Measurements from ENCODE around the gene ENKUR.

ENKUR gene, protein sequence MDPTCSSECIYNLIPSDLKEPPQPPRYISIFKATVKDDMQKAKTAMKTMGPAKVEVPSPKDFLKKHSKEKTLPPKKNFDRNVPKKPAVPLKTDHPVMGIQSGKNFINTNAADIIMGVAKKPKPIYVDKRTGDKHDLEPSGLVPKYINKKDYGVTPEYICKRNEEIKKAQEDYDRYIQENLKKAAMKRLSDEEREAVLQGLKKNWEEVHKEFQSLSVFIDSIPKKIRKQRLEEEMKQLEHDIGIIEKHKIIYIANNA

GRCh38 chr10:25015828-25016375 lies at the start of gene ENKUR:
Gene ENKUR (minus strand): TSS chr10:25016158. CDS start chr10:25015936, 222 bp downstream.
- DNase-seq (ENCODE audit: low spot score), result peak; percentile 91

DNA sequence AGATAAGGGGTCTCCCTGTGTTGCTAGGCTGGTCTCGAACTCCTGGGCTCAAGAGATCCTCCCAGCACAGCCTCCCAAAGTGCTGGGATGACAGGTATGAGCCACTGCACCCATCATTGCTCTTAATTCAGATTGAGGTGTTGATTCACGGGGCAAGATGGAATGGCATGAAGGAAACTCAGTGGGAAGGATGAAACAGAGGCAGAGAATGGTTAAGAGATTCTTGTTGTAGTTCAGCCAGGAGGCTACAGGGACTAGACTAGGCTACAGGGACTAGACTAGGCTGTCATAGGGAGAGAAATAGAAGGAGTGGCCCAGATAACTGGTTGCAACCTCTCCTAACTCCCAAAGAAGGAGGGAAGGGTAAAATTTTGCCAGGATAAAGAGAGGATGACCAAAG lies 48.4 kb upstream of the ENKUR start:
- no peak for DNase-seq (ENCODE audit: low spot score)

DNA sequence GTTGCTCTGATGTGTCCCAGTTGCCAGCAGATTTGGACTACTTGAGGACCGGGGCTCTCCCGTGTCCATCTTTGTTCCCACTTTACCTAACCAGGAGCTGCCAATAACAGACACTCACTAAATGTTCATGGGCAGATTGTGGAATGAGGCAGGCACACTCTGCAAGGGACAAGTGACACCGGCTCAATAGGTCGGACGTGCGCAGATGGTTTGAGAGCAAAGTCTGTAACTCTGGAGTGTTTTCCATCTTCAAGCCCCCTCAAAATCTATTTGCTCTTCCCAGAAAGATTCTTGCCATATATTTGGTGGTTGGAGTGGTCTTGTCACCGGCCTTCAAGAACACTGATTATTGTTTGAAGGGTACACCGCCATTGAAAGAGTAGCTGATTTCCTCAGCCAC lies 47.7 kb upstream of the ENKUR start:
- no peak for DNase-seq (ENCODE audit: low spot score)

- no peak for DNase-seq (ENCODE audit: low spot score)
Observed at GRCh38 chr10:25063157-25063556, 47.2 kb upstream of the ENKUR start.

GRCh38 chr10:25061711-25062449 lies 45.9 kb upstream of the ENKUR start:
- DNase-seq (ENCODE audit: low spot score), result no peak

DNA sequence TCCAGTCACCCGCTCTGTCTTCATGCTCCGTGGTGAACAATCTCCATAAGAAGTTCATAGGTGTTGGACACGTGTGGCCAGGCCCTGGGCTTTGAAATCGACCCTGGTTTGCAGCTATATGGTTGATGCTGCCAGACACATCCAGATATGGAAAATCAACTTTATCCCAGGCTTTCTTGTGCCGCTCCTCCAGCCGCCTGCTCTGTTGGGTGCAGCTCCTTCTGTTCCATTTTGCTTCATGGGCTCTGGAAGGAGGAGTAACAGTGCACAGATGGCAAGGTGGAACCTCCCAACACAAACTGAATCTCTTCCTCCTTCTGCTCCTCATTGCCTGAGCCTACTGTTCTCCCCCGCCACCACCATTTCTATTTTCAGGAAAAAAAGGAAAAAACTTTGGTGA lies 45.2 kb upstream of the ENKUR start:
- no peak for DNase-seq (ENCODE audit: low spot score)

DNA sequence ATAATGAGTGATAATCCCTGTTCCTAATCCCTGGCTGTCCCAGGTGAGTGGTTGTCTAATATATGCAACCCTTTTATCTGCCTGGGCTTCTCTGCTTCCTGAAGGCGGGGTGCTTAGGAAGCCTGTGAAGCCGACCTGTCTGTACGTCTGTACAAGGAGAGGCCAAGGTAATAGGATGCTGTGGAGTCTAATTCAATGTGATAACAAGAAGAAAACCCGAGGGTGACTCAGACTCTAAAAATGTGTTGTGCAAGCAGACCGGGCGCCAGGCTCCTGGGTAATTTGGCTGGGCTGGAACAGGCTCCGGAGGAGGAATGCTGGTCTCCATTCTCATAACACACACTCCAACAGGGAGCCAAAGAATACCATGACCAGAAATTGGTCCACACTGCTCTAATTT lies 44.0 kb upstream of the ENKUR start:
- no peak for DNase-seq (ENCODE audit: low spot score)

DNA sequence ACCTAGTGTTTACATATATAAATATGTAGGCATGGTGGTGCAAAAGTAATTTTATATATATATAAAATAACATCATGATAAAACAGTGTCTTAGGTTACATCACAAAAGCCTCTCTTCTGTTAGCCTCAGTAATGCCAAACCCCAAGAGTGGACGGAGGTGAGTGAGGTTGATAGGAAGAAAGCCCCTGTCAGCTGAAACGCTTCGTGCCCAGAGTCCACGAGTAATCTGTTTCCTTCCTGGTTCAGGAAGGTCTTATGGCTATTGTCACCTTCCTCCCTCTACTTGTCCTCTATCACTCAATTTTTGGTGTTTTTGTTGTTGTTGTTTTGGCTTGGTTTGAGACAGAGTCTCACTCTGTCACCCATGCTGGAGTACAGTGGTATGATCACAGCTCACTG lies 41.9 kb upstream of the ENKUR start:
- no peak for DNase-seq (ENCODE audit: low spot score)

GRCh38 chr10:25056726-25057125 lies 40.8 kb upstream of the ENKUR start:
- no peak for DNase-seq (ENCODE audit: low spot score)

DNA sequence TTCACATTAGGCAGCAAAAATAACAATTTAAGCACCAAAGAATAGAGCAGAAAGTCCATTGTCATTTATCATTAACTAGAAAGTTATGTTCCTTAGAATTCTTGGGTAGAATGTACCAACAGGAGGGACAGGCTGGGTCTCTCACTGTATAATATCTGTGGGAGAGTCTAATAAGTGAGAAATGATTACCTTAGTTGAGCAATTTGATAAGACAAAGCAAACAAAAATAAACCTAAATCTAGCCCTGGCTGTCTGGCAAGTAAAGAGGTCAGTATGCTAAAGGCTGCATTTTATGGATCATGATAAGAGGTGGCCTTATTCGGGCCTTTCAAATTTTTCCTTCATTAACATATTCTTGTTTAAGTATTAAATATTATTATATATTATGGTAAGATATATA lies 36.1 kb upstream of the ENKUR start:
- DNase-seq (ENCODE audit: low spot score), result no peak

- no peak for DNase-seq (ENCODE audit: low spot score)
Observed at GRCh38 chr10:25050402-25050801, 34.4 kb upstream of the ENKUR start.

- no peak for DNase-seq (ENCODE audit: low spot score)
Observed at GRCh38 chr10:25049966-25050365, 34.0 kb upstream of the ENKUR start.

GRCh38 chr10:25048450-25048849 lies 32.5 kb upstream of the ENKUR start:
- no peak for DNase-seq (ENCODE audit: low spot score)

DNA sequence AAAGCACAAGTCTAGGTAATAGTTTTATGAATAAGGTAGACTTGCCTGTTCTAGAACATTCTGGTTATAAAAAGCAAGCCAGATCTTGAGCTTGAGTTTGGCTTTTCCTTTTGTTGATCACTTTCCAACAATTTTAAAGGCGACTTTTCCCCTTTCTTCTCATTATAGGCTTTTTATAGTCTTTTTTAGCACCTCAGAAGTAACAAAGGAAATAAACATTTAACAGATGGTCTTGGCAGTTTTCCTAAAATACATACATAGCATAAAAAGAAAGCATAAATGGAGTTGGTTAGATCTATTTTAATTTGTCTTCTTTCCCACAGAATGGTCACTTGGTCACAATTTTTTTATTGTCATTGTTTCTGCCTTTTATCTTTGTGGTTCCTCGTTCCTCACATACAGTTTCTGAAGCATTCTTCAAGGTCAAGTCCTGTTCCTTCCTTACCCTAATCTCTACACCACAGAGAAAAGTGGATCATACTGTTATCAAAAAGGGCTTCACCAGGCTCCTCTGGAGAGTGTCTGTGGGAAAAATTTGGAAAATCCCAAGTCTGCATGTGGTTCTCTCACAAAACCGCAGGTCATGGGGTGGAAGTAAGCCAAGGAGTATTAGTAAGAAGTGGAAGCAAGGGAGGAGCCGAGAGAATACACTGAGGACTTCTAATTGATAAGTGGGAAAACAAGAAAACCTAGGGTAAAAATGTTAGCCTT lies 31.8 kb upstream of the ENKUR start:
- no peak for DNase-seq (ENCODE audit: low spot score)

DNA sequence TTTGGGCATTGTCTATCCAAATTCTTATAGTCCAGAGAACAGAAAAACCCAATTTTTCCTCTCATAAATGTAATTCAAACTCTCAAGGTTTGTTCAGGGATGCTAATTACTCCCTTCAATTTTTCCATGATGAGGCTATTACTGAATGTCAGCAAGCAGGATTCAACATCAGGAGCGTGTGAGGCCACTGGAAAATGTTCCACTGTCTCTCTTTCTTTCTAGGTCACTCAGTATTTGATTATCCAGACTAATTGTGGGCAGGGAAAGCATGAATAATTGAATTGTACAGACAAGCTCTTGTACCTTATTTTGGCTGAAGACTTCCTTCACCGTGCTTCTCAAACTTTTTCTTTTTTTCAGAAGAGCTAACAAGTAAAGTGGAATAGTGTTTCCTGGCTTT lies 31.1 kb upstream of the ENKUR start:
- no peak for DNase-seq (ENCODE audit: low spot score)

GRCh38 chr10:25046641-25047040 lies 30.7 kb upstream of the ENKUR start:
- DNase-seq (ENCODE audit: low spot score), result no peak

DNA sequence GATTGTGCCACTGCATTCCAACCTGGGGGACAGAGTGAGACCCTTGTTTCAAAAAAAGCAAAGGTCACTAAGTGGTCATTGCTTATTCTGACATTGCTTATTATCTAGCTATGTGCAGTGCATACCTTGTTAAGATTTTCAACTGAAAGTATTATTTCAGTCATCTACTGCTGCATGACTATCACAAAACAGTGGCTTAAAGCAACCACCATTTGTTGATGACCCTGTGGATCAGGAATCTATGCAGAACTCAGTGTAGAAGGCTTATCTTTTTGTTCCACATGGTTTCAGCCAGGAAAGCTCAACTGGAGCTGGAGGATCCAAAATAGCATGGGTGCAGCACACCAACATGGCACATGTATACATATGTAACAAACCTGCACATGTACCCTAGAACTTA lies 23.6 kb upstream of the ENKUR start:
- DNase-seq (ENCODE audit: low spot score), result no peak

DNA sequence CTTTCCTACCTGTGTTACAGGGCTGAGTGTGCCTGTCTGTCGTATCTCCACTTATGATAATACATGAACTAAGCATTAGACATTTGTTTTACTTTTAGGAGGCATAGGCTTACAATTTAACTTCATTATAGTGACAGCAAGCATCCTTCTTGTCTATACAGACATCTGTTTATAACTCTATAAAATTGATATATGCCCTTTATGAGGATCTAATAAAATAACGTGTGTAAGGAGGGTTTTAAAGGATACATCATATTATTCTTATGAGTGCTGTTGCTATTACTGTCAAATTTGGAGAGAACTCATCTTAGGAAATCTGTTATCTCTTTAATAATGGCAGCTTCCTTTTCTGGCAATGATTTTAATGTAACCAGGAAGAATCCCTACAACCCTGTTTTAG lies 22.4 kb upstream of the ENKUR start:
- no peak for DNase-seq (ENCODE audit: low spot score)

- DNase-seq (ENCODE audit: low spot score), result no peak
Observed at GRCh38 chr10:25036381-25036780, 20.4 kb upstream of the ENKUR start.

GRCh38 chr10:25029519-25029918 lies 13.6 kb upstream of the ENKUR start:
- no peak for DNase-seq (ENCODE audit: low spot score)

- no peak for DNase-seq (ENCODE audit: low spot score)
Observed at GRCh38 chr10:25028711-25029110, 12.8 kb upstream of the ENKUR start.

DNA sequence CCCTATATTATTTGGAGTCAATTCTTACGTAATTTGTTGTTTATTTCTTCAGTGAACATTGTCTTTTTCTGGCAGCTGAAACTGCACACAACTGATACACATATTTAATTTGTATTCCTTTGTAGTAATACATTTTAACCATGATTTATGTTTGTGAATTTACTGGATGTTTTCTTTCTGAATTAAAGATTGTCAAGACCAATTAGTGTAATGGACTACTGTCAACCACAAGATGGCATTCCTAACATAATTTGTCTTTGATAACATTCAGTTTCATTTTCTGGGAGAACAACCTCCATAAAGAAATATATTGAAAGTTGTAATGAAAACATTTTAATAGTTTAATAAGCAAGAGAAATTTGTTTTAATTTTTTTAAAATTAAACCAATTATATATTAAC lies 10.5 kb upstream of the ENKUR start:
- no peak for DNase-seq (ENCODE audit: low spot score)

- no peak for DNase-seq (ENCODE audit: low spot score)
Observed at GRCh38 chr10:25024528-25024927, 8.6 kb upstream of the ENKUR start.

Data from activated CD4-positive, alpha-beta T cell treated with anti-CD3 and anti-CD28 coated beads, Interleukin-2, Interleukin-4, amounts not matched to agents 100 ng/mL and 50 ng/mL, durations not matched to agents 16 hours and 8 hours (primary cell).